HCT116 (cell line): Measurements from ENCODE around the gene ARAP1. TPM values are rescaled to one million over a fixed set of nuclear protein-coding genes. Genes with fewer than 3 reads are reported as not detected.

Experiments used
- ATAC-seq: fragments of 200-7000 bp; cut with Tn5 transposase; 2 replicates; pipeline ENCODE4 v1.9.1; 2020; ENCODE audit warnings: mild to moderate bottlenecking, moderate library complexity
- BruUV-seq: library from RNA; stranded (reverse); fragments of 400-500 nt; replicated peaks from 2 replicates; lab custom pipeline; 2021; lab: Mats Ljungman, UMichigan
- CTCF ChIA-PET: fragments of 300-600 bp; sonication (Branson Sonifier 250); formaldehyde crosslinking; loops from one replicate; lab custom pipeline; 2021; ENCODE audit warnings: antibody characterized with exemption; lab: Charles Lee
- POLR2A ChIA-PET: fragments of 300-600, 350-600 bp; sonication (Branson Sonifier 250); formaldehyde crosslinking; loops from one replicate; lab custom pipeline; 2021; ENCODE audit warnings: antibody characterized with exemption; lab: Charles Lee
- RAD21 ChIA-PET, 2 experiments: fragments of 300-600 bp; sonication (Branson Sonifier 250); formaldehyde crosslinking; loops; one replicate each; lab custom pipeline; 2023; ENCODE audit warnings: low total read pairs in 2 of 2; ENCODE audit not compliant: uncharacterized antibody in 2 of 2, unreplicated experiment in 2 of 2, low non-redundant PET in 1 of 2; lab: Charles Lee
- DNase-seq: peaks from one replicate; pipeline ENCODE4 v3.0.0-alpha.2; 2010; ENCODE audit warnings: low read depth, low spot score
- H2AFZ ChIP-seq: fragments of 200-600 bp; shearing (Covaris generic), sonication (generic); 2 replicates; pipeline ENCODE4 v1.6.1; 2017; ENCODE audit warnings: low read depth, mixed run types, mixed read lengths, antibody characterized with exemption, low read length; ENCODE audit not compliant: poor library complexity, severe bottlenecking
- H3K27ac ChIP-seq: 2 replicates; pipeline ENCODE4 v1.5.1; 2012; ENCODE audit warnings: low read depth, low read length
- H3K27me3 ChIP-seq: fragments of 200-600 bp; sonication (generic); 2 replicates; pipeline ENCODE4 v1.6.1; 2016; ENCODE audit warnings: mixed run types, low read length, mixed read lengths; ENCODE audit not compliant: insufficient read depth
- H3K36me3 ChIP-seq, 2 experiments: fragments of 200-500 bp in 1 of 2; fragments of 200-600 bp in 1 of 2; sonication (Bioruptor generic) in 1 of 2; sonication (generic) in 1 of 2; 2 replicates each; pipeline versions ENCODE4 v1.5.1 to v1.6.1; 2014 to 2016; ENCODE audit warnings: low read length in 2 of 2, inconsistent platforms in 1 of 2, mixed read lengths in 1 of 2, mixed run types in 1 of 2; ENCODE audit not compliant: insufficient read depth in 2 of 2, control insufficient read depth in 1 of 2
- H3K4me1 ChIP-seq, 2 experiments: fragments of 200-600 bp in 1 of 2; sonication (generic) in 1 of 2; 2 replicates each; pipeline versions ENCODE4 v1.5.1 to v1.6.1; 2012 to 2017; ENCODE audit warnings: low read length in 2 of 2, inconsistent platforms in 1 of 2, mild to moderate bottlenecking in 1 of 2, mixed read lengths in 1 of 2, mixed run types in 1 of 2, moderate library complexity in 1 of 2; ENCODE audit not compliant: insufficient read depth in 2 of 2, control insufficient read depth in 1 of 2
- H3K4me2 ChIP-seq: fragments of 200-600 bp; sonication (generic); 2 replicates; pipeline ENCODE4 v1.6.1; 2017; ENCODE audit warnings: mixed run types, low read length, mixed read lengths
- H3K4me3 ChIP-seq, 2 experiments: fragments of 200-600 bp in 1 of 2; sonication (generic) in 1 of 2; replicated peaks in 1 of 2; 2 replicates each; pipeline ENCODE4 v1.5.1; 2011 to 2016; ENCODE audit warnings: low read length in 2 of 2, control low read depth in 1 of 2, low read depth in 1 of 2, mild to moderate bottlenecking in 1 of 2, mixed read lengths in 1 of 2, mixed run types in 1 of 2
- H3K79me2 ChIP-seq: fragments of 200-600 bp; sonication (generic); 2 replicates; pipeline ENCODE4 v1.6.1; 2017; ENCODE audit warnings: mild to moderate bottlenecking, mixed run types, low read length, moderate library complexity, mixed read lengths; ENCODE audit not compliant: insufficient read depth
- H3K9ac ChIP-seq: fragments of 200-600 bp; sonication (generic); 2 replicates; pipeline ENCODE4 v1.6.1; 2016; ENCODE audit warnings: low read length, mixed read lengths
- H3K9me2 ChIP-seq: fragments of 200-600 bp; sonication (generic), shearing (Covaris generic); 2 replicates; pipeline ENCODE4 v1.6.1; 2017; ENCODE audit warnings: mixed run types, mild to moderate bottlenecking, moderate library complexity; ENCODE audit not compliant: insufficient read depth
- H3K9me3 ChIP-seq, 2 experiments: fragments of 200-500 bp in 1 of 2; fragments of 200-600 bp in 1 of 2; sonication (Bioruptor generic) in 1 of 2; sonication (generic) in 1 of 2; 2 replicates each; pipeline ENCODE4 v1.6.1; 2014 to 2017; ENCODE audit warnings: low read length in 2 of 2, mixed read lengths in 2 of 2, inconsistent platforms in 1 of 2, low read depth in 1 of 2, mild to moderate bottlenecking in 1 of 2, mixed run types in 1 of 2, moderate library complexity in 1 of 2; ENCODE audit not compliant: control insufficient read depth in 1 of 2, insufficient read depth in 1 of 2
- H4K20me1 ChIP-seq: fragments of 200-600 bp; sonication (generic), shearing (Covaris generic); 2 replicates; pipeline ENCODE4 v1.6.1; 2017; ENCODE audit warnings: mixed run types, mild to moderate bottlenecking, moderate library complexity; ENCODE audit not compliant: insufficient read depth
- CEBPB ChIP-seq: IDR thresholded peaks from 2 replicates; pipeline ENCODE4 v1.6.1; 2012; ENCODE audit warnings: low read depth
- EGR1 ChIP-seq: IDR thresholded peaks from 2 replicates; pipeline ENCODE4 v1.6.1; 2012; ENCODE audit warnings: low read depth
- ELF1 ChIP-seq: IDR thresholded peaks from 2 replicates; pipeline ENCODE4 v1.6.1; 2012; ENCODE audit warnings: low read depth, borderline replicate concordance
- EZH2 ChIP-seq: fragments of 200-600 bp; sonication (generic); IDR thresholded peaks from 2 replicates; pipeline ENCODE4 v1.6.1; 2017; ENCODE audit warnings: antibody characterized with exemption, mixed run types
- EZH2phosphoT487 ChIP-seq: fragments of 200-600 bp; IDR thresholded peaks from 2 replicates; pipeline ENCODE4 v1.6.1; 2018; ENCODE audit warnings: antibody characterized with exemption, borderline replicate concordance
- POLR2A ChIP-seq: IDR thresholded peaks from 2 replicates; pipeline ENCODE4 v1.7.0; 2011; ENCODE audit warnings: borderline replicate concordance; ENCODE audit not compliant: insufficient read depth, insufficient read length; ENCODE audit errors: extremely low read depth
- RAD21 ChIP-seq: IDR thresholded peaks from 2 replicates; pipeline ENCODE4 v1.6.1; 2012; ENCODE audit warnings: low read depth, mild to moderate bottlenecking
- SP1 ChIP-seq: IDR thresholded peaks from 2 replicates; pipeline ENCODE4 v1.6.1; 2012; ENCODE audit warnings: low read depth
- SRF ChIP-seq: IDR thresholded peaks from 2 replicates; pipeline ENCODE4 v1.6.1; 2012; ENCODE audit warnings: low read depth
- ZFX ChIP-seq: fragments of 450-650 bp; IDR thresholded peaks from 2 replicates; pipeline ENCODE4 v1.6.1; 2017
- ZNF274 ChIP-seq: fragments of 200-500 bp; sonication (Bioruptor generic); IDR thresholded peaks from 2 replicates; pipeline ENCODE4 v1.6.1; 2014; ENCODE audit warnings: mild to moderate bottlenecking, low read depth, low read length, inconsistent platforms
- intact Hi-C: fragments of 100-400 bp; cut with micrococcal nuclease; formaldehyde crosslinking; loops from 2 replicates; pipeline ENCODE4 v1.10.0; 2022
- total RNA-seq: library from RNA; stranded (reverse); gene quantifications from one replicate; pipeline ENCODE4 v1.2.1, GENCODE V29; 2021; ENCODE audit not compliant: unreplicated experiment
- TF ChIP-seq, protein P1 (sequence below), 3 experiments: fragments of 200-600 bp in 1 of 3; sonication (generic) in 1 of 3; IDR thresholded peaks in 2 of 3; conservative IDR thresholded peaks in 1 of 3; 2 replicates each; pipeline ENCODE4 v1.5.1; 2012 to 2017; ENCODE audit warnings: low read depth in 2 of 3, low read length in 2 of 3, antibody characterized with exemption in 1 of 3, borderline replicate concordance in 1 of 3, control low read depth in 1 of 3, mild to moderate bottlenecking in 1 of 3, mixed read lengths in 1 of 3, mixed run types in 1 of 3, moderate library complexity in 1 of 3; ENCODE audit not compliant: insufficient read depth in 1 of 3
- TF ChIP-seq, protein P2 (sequence below): IDR thresholded peaks from 2 replicates; pipeline ENCODE4 v1.6.1; 2012

Gene ARAP1
- total RNA-seq, 1 experiment from 2014 or later = 57.4 TPM

GRCh38 chr11:72653649-72654048 is 98.6 kb downstream of the ARAP1 start:
- ChIA-PET CTCF (no interaction called here), POLR2A (interaction anchor here (0.6 to 1.6 kb wide), 2 partner anchors 10 to 904 kb away, joined by 3 to 4 read pairs; no protein-coding TSS in a partner anchor), RAD21 (no interaction called here)
- DNase-seq = no peak
- H3K4me2 ChIP-seq = no peak overlapping the region
- ATAC-seq = no peak
- no peaks in the 10 kb centered on the region for H3K9me3 ChIP-seq
- no peak overlapping the region for H2AFZ ChIP-seq
- no peaks in the 10 kb centered on the region for H3K79me2 ChIP-seq
- intact Hi-C loops = no loop called here
- no peaks in the 10 kb centered on the region for H4K20me1 ChIP-seq
- no peak overlapping the region for H3K9ac ChIP-seq
- BruUV-seq = no TSS peak
- no peaks in the 10 kb centered on the region for H3K4me1 ChIP-seq
- H3K27me3 ChIP-seq = no peaks in the 10 kb centered on the region
- no peaks in the 10 kb centered on the region for H3K36me3 ChIP-seq
- TF ChIP-seq SP1 (no peak), EZH2phosphoT487 (no peak), EZH2 (no peak), EGR1 (no peak), RAD21 (no peak), POLR2A (no peak), ZNF274 (no peak), ZFX (no peak), CEBPB (no peak), ELF1 (no peak), SRF (no peak)
- TF ChIP-seq, protein P1, sequence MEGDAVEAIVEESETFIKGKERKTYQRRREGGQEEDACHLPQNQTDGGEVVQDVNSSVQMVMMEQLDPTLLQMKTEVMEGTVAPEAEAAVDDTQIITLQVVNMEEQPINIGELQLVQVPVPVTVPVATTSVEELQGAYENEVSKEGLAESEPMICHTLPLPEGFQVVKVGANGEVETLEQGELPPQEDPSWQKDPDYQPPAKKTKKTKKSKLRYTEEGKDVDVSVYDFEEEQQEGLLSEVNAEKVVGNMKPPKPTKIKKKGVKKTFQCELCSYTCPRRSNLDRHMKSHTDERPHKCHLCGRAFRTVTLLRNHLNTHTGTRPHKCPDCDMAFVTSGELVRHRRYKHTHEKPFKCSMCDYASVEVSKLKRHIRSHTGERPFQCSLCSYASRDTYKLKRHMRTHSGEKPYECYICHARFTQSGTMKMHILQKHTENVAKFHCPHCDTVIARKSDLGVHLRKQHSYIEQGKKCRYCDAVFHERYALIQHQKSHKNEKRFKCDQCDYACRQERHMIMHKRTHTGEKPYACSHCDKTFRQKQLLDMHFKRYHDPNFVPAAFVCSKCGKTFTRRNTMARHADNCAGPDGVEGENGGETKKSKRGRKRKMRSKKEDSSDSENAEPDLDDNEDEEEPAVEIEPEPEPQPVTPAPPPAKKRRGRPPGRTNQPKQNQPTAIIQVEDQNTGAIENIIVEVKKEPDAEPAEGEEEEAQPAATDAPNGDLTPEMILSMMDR (IDR thresholded peaks at IDR 0.05 in 2 of 3, conservative IDR thresholded peaks at IDR 0.05 in 1 of 3; ENCODE audit: borderline replicate concordance in 1 of 3, insufficient read depth in 1 of 3, low read depth in 2 of 3, low read length in 2 of 3) = no peak
- TF ChIP-seq, protein P2, sequence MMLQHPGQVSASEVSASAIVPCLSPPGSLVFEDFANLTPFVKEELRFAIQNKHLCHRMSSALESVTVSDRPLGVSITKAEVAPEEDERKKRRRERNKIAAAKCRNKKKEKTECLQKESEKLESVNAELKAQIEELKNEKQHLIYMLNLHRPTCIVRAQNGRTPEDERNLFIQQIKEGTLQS = no peak
- no peak overlapping the region for H3K4me3 ChIP-seq
- no peaks in the 10 kb centered on the region for H3K9me2 ChIP-seq
- H3K27ac ChIP-seq = no peak overlapping the region
